Colonic mucosa (tissue), 4 donors: ENCODE measurements around the gene PDLIM7. TPM values are rescaled to one million over a fixed set of nuclear protein-coding genes. Genes with fewer than 3 reads are reported as not detected.

Experiments used
- DNase-seq: peaks from one replicate; pipeline ENCODE4 v3.0.0-alpha.2; 2020
- H3K27ac ChIP-seq: fragments of 200-600 bp; one replicate; pipeline ENCODE4 v1.8.0; 2021
- H3K27me3 ChIP-seq: fragments of 200-600 bp; one replicate; pipeline ENCODE4 v1.8.0; 2021
- H3K36me3 ChIP-seq: fragments of 200-600 bp; one replicate; pipeline ENCODE4 v1.8.0; 2021
- H3K4me1 ChIP-seq: fragments of 200-600 bp; one replicate; pipeline ENCODE4 v1.8.0; 2021; ENCODE audit warnings: mild to moderate bottlenecking
- H3K4me3 ChIP-seq: fragments of 200-600 bp; one replicate; pipeline ENCODE4 v1.8.0; 2021
- H3K9ac ChIP-seq, 2 donors: one replicate each; pipeline ENCODE4 v1.7.0; 2013; ENCODE audit warnings: control low read depth in 2 of 2, low read depth in 2 of 2, low read length in 2 of 2
- H3K9me3 ChIP-seq: fragments of 200-600 bp; one replicate; pipeline ENCODE4 v1.8.0; 2021
- CTCF ChIP-seq: fragments of 200-600 bp; IDR thresholded peaks from one replicate; pipeline ENCODE4 v1.8.0; 2022; ENCODE audit warnings: antibody characterized with exemption, mild to moderate bottlenecking
- intact Hi-C: fragments of 100-400 bp; cut with DNase I; formaldehyde crosslinking; loops from one replicate; pipeline ENCODE4 v1.14.1; 2022
- total RNA-seq, 2 donors: library from RNA; stranded (reverse); fragmentation: NEBNext Ultra II Directional in 1 of 2; extraction: Animal tissue kit (Norgen Biotek cat#: 25700) in 1 of 2; gene quantifications; one replicate each; pipeline ENCODE4 v1.2.1, GENCODE V29; 2021
- donor health status: healthy.
- donor health status: DM: no; HTN: no; CAD: no.
- donor health status: DM: no; HTN: no; CAD: no.

The PDLIM7 gene
- 10 to 100 TPM; 19.7 to 44.9 TPM for total RNA-seq

GRCh38 chr5:177497292-177498012 is at the start of gene PDLIM7:
PDLIM7 (minus strand) TSS chr5:177497604; CDS start chr5:177496512, 1,092 bp downstream.
- peak within 1 kb of the TSS; percentile 68 to 80 for H3K9ac ChIP-seq
- TF ChIP-seq CTCF, result no peak
- peaks cover 10% of the 10 kb centered on the region for H3K4me1 ChIP-seq
- DNase-seq, result peak; percentile 96
- peak within 1 kb of the TSS; percentile 79 for H3K27ac ChIP-seq
- intact Hi-C loops, result loop anchor here (5.0 kb wide), 1 partner anchor 90 kb away; the partner anchor contains the start of gene F12
- no peaks in the 10 kb centered on the region for H3K36me3 ChIP-seq
- no peaks in the 10 kb centered on the region for H3K9me3 ChIP-seq
- H3K4me3 ChIP-seq, result peak within 1 kb of the TSS; percentile 51
- no peaks in the 10 kb centered on the region for H3K27me3 ChIP-seq

- H3K4me3 ChIP-seq, result no peak overlapping the region
- peak; percentile 29 for DNase-seq
- no peaks in the 10 kb centered on the region for H3K9me3 ChIP-seq
- H3K27ac ChIP-seq, result peak overlapping the region; percentile 39
- H3K9ac ChIP-seq, result no peak overlapping the region
- no peaks in the 10 kb centered on the region for H3K4me1 ChIP-seq
- intact Hi-C loops, result no loop called here
- H3K27me3 ChIP-seq, result no peaks in the 10 kb centered on the region
- no peaks in the 10 kb centered on the region for H3K36me3 ChIP-seq
- TF ChIP-seq CTCF, result no peak
These were observed 48.9 kb upstream of the PDLIM7 start for GRCh38 chr5:177546258-177546741.

GRCh38 chr5:177545487-177546257 is 48.3 kb upstream of the PDLIM7 start:
- intact Hi-C loops, result no loop called here
- no peaks in the 10 kb centered on the region for H3K4me1 ChIP-seq

GRCh38 chr5:177542816-177543465 is 45.5 kb upstream of the PDLIM7 start:
- intact Hi-C loops, result no loop called here
- no peaks in the 10 kb centered on the region for H3K36me3 ChIP-seq
- DNase-seq, result no peak
- H3K4me3 ChIP-seq, result no peak overlapping the region
- H3K4me1 ChIP-seq, result peaks cover 7% of the 10 kb centered on the region
- H3K9ac ChIP-seq, result no peak overlapping the region
- H3K9me3 ChIP-seq, result no peaks in the 10 kb centered on the region
- no peak overlapping the region for H3K27ac ChIP-seq
- TF ChIP-seq CTCF, result no peak
- no peaks in the 10 kb centered on the region for H3K27me3 ChIP-seq

More at GRCh38 chr5:177545487-177546257, 48.3 kb upstream of the PDLIM7 start:
- no peaks in the 10 kb centered on the region for H3K36me3 ChIP-seq
- no peak for TF ChIP-seq CTCF
- peak overlapping the region; percentile 39 for H3K27ac ChIP-seq
- H3K4me3 ChIP-seq, result no peak overlapping the region
- H3K9me3 ChIP-seq, result no peaks in the 10 kb centered on the region
- H3K9ac ChIP-seq, result no peak overlapping the region
- H3K27me3 ChIP-seq, result no peaks in the 10 kb centered on the region
- peak; percentile 37 for DNase-seq

GRCh38 chr5:177540438-177540837 is 43.0 kb upstream of the PDLIM7 start:
- Histone ChIP-seq H3K27ac (no peak overlapping the region), H3K9me3 (no peaks in the 10 kb centered on the region), H3K4me3 (no peak overlapping the region), H3K4me1 (peaks cover 7% of the 10 kb centered on the region), H3K9ac (no peak overlapping the region), H3K27me3 (no peaks in the 10 kb centered on the region), H3K36me3 (no peaks in the 10 kb centered on the region)
- no peak for TF ChIP-seq CTCF
- no peak for DNase-seq
- intact Hi-C loops, result no loop called here
